GM12878 (cell line): ENCODE measurements around the gene MAGI2.

Source experiments
- CBX5 ChIP-seq: sonication (generic); IDR thresholded peaks from 2 replicates; pipeline ENCODE4 v1.6.1; 2016; ENCODE audit warnings: low read depth, moderate library complexity, mild to moderate bottlenecking, inconsistent platforms
- EGR1 ChIP-seq, 2 experiments: IDR thresholded peaks; 1 replicate in 1 of 2; 2 replicates in 1 of 2; pipeline ENCODE4 v1.6.1; 2011 to 2012; ENCODE audit warnings: low read depth in 2 of 2, low read length in 2 of 2, borderline replicate concordance in 1 of 2, mild to moderate bottlenecking in 1 of 2, moderate library complexity in 1 of 2
- FOXM1 ChIP-seq: IDR thresholded peaks from 2 replicates; pipeline ENCODE4 v1.6.1; 2012; ENCODE audit warnings: low read depth, mild to moderate bottlenecking, inconsistent platforms, low read length, moderate library complexity
- RFX5 ChIP-seq: IDR thresholded peaks from 2 replicates; pipeline ENCODE4 v1.6.1; 2011; ENCODE audit warnings: low read depth, low read length, improper control_type of control experiment
- SP1 ChIP-seq: IDR thresholded peaks from one replicate; pipeline ENCODE4 v1.6.1; 2011; ENCODE audit warnings: low read depth, low read length
- TCF12 ChIP-seq: IDR thresholded peaks from 2 replicates; pipeline ENCODE4 v1.6.1; 2011; ENCODE audit warnings: low read depth, mild to moderate bottlenecking, low read length
- ZNF274 ChIP-seq: IDR thresholded peaks from one replicate; pipeline ENCODE4 v1.8.0; 2011; ENCODE audit not compliant: insufficient read length, insufficient read depth
- TF ChIP-seq, protein P1 (sequence below): IDR thresholded peaks from 2 replicates; pipeline ENCODE4 v1.6.1; 2012; ENCODE audit warnings: mild to moderate bottlenecking, low read depth, low read length
- TF ChIP-seq, protein P2 (sequence below), 3 experiments: IDR thresholded peaks in 2 of 3; conservative IDR thresholded peaks in 1 of 3; 2 replicates each; pipeline ENCODE4 v1.5.1; 2011; ENCODE audit warnings: low read depth in 3 of 3, low read length in 3 of 3, mild to moderate bottlenecking in 3 of 3, control low read depth in 2 of 3, moderate library complexity in 2 of 3, inconsistent platforms in 1 of 3, mixed read lengths in 1 of 3; ENCODE audit not compliant: control insufficient read depth in 2 of 3, insufficient read depth in 1 of 3; ENCODE audit errors: extremely low read depth in 1 of 3
- TF ChIP-seq, protein P3 (sequence below): IDR thresholded peaks from 2 replicates; pipeline ENCODE4 v1.6.1; 2012; ENCODE audit warnings: low read depth, low read length, improper control_type of control experiment

DNA sequence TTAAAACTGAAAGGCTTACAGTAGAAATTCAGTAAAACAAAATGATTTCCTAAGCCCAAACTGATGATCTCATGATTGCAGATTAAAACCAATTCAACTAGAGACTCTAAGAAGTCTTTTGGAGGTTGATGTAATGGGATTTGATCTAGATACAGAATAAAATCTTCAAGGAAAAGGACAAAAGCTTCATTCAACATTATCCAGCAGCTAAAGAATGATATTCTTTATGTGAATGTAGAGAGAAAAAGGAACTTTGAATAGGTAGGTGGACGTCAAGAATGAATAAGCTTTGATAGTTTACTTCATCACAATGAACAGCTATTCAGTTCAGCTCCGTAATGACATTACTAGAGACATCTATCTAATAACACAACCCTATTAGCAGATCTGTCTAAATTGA lies 910.5 kb downstream of the MAGI2 start:
- TF ChIP-seq TCF12 (no peak), EGR1 (IDR thresholded peaks at IDR 0.05; ENCODE audit: borderline replicate concordance in 1 of 2, low read depth in 2 of 2, low read length in 2 of 2) (no peak), ZNF274 (no peak), CBX5 (no peak), SP1 (no peak), RFX5 (no peak), FOXM1 (no peak)
- TF ChIP-seq, protein P1, sequence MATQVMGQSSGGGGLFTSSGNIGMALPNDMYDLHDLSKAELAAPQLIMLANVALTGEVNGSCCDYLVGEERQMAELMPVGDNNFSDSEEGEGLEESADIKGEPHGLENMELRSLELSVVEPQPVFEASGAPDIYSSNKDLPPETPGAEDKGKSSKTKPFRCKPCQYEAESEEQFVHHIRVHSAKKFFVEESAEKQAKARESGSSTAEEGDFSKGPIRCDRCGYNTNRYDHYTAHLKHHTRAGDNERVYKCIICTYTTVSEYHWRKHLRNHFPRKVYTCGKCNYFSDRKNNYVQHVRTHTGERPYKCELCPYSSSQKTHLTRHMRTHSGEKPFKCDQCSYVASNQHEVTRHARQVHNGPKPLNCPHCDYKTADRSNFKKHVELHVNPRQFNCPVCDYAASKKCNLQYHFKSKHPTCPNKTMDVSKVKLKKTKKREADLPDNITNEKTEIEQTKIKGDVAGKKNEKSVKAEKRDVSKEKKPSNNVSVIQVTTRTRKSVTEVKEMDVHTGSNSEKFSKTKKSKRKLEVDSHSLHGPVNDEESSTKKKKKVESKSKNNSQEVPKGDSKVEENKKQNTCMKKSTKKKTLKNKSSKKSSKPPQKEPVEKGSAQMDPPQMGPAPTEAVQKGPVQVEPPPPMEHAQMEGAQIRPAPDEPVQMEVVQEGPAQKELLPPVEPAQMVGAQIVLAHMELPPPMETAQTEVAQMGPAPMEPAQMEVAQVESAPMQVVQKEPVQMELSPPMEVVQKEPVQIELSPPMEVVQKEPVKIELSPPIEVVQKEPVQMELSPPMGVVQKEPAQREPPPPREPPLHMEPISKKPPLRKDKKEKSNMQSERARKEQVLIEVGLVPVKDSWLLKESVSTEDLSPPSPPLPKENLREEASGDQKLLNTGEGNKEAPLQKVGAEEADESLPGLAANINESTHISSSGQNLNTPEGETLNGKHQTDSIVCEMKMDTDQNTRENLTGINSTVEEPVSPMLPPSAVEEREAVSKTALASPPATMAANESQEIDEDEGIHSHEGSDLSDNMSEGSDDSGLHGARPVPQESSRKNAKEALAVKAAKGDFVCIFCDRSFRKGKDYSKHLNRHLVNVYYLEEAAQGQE, result no peak
- TF ChIP-seq, protein P2, sequence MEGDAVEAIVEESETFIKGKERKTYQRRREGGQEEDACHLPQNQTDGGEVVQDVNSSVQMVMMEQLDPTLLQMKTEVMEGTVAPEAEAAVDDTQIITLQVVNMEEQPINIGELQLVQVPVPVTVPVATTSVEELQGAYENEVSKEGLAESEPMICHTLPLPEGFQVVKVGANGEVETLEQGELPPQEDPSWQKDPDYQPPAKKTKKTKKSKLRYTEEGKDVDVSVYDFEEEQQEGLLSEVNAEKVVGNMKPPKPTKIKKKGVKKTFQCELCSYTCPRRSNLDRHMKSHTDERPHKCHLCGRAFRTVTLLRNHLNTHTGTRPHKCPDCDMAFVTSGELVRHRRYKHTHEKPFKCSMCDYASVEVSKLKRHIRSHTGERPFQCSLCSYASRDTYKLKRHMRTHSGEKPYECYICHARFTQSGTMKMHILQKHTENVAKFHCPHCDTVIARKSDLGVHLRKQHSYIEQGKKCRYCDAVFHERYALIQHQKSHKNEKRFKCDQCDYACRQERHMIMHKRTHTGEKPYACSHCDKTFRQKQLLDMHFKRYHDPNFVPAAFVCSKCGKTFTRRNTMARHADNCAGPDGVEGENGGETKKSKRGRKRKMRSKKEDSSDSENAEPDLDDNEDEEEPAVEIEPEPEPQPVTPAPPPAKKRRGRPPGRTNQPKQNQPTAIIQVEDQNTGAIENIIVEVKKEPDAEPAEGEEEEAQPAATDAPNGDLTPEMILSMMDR (IDR thresholded peaks at IDR 0.05 in 2 of 3, conservative IDR thresholded peaks at IDR 0.05 in 1 of 3; ENCODE audit: control insufficient read depth in 2 of 3, extremely low read depth in 1 of 3, insufficient read depth in 1 of 3, low read depth in 3 of 3, low read length in 3 of 3), result no peak
- TF ChIP-seq, protein P3, sequence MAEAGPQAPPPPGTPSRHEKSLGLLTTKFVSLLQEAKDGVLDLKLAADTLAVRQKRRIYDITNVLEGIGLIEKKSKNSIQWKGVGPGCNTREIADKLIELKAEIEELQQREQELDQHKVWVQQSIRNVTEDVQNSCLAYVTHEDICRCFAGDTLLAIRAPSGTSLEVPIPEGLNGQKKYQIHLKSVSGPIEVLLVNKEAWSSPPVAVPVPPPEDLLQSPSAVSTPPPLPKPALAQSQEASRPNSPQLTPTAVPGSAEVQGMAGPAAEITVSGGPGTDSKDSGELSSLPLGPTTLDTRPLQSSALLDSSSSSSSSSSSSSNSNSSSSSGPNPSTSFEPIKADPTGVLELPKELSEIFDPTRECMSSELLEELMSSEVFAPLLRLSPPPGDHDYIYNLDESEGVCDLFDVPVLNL, result no peak
